ENCODE data around the gene CRACDL.

CRACDL gene

DNA sequence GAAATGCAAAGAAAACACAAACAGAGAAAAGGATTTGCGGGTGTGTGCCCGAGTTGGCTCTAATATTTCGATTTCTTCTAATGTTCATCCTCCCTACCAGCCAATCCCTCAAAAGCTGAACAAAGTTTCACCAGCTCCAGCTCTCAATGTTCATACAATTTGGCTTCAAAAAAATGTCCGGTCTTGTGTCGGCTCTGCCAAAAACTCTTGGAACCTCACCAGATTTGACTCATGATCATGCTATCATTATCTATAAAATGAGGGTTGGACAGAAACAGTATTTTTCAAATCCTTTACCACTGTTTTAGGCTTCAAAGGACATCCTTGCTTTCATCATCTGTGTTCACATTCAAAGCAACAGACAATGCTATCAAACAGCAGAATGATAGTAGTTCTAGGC is 88.2 kb downstream of the CRACDL start:
- DNase-seq = no peak

GRCh38 chr2:98846041-98846440 is 90.0 kb downstream of the CRACDL start:
- no peak for DNase-seq

DNA sequence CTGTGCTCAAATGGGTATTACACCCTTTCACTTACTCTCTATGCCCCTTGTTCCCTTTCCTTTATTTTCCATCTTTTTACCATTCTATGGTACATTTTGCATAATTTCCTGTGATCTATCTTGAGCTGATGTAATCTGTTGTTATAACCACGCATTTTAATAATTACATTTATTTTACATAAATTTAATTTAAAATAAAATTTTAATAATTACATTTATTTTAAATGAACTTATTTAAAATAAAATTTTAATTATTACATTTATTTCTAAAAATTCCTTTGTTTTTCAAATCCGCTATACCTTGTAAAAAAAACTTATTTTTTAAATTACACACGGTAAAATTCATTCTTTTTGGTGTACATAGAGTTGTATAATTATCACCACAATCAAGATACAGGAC is 93.9 kb downstream of the CRACDL start:
- no peak for DNase-seq

DNA sequence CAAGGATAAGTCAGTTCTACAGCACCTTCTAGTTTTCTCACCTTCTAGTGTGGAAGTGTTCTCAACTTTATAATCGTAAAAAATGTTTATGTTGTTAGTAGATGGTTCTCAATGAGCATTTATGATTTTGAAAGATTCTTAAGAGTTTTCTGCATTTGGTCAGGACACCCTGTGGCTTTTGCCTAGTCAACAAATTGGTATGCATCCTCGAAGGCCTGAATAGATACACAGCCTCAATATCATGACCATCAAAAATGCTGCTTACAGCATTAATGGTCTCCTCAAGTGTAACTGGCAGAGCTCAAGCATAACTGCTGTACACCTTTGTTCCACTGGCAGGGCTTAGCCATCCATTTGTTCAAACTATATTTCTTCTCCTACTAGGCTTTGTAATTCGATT is 96.7 kb downstream of the CRACDL start:
- DNase-seq = no peak

DNA sequence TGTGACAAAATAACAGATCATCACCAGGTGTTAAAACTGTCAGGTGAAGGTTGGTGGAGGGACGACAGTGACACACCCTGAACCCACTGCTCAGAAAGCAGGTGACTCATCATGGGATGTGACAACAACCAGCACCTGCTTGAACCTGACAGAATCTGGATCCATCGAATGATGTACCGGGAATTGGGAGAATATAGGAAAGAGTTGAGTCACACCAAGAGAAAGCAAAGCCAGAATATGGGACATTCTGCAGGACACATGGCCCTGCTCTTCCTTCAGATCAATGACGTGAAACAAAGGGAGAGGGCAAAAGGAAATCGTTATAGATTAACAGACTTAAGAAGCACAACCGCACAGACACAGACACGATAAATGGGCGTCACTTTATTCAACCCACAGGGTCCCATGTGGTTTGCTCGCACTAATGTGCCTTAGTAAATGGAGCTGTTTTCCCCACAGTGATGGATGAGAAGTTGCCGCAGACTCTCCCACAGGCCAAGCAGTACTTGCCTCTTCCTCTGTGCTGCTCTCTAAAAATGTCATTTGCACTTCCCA is 100.1 kb downstream of the CRACDL start:
- DNase-seq = no peak

GRCh38 chr2:98833917-98834263 is 102.1 kb downstream of the CRACDL start:
- no peak for DNase-seq

DNA sequence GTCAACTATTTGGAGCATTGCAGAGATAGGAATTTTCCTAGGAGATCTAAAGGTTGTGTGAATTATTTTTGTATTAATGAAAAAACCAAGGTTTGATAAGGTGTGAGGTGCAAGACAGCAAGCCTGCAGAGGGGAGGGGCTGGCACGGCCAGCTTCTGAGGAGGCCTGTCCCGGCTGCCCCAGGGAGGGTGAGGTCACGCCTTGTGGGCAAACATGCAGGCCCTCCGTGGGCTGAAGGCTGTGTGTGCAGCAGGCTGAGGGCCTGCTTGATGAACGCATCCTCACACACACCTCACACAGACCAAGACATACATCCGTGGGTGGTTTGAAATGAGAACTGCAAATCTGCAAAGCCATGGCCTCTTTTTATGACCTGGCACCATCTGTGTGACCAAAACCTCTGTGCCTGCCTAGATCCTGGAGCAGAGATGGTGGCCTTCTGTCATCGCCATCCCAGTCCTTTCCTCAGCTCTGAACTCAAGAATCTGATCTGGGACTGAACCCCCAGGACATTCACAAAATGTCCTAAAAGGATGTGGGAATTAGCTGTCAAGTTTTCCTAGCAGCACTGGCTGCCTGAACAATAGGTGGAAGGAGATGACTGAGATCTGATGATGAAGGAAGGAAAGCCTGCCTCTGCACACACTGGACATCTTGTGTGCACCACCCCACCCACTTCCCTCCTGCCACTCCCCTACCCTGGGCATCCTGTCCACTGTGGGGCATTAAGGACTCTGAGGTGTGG is 102.7 kb downstream of the CRACDL start:
- DNase-seq = no peak

GRCh38 chr2:98832172-98832571 is 103.9 kb downstream of the CRACDL start:
- DNase-seq = no peak

DNA sequence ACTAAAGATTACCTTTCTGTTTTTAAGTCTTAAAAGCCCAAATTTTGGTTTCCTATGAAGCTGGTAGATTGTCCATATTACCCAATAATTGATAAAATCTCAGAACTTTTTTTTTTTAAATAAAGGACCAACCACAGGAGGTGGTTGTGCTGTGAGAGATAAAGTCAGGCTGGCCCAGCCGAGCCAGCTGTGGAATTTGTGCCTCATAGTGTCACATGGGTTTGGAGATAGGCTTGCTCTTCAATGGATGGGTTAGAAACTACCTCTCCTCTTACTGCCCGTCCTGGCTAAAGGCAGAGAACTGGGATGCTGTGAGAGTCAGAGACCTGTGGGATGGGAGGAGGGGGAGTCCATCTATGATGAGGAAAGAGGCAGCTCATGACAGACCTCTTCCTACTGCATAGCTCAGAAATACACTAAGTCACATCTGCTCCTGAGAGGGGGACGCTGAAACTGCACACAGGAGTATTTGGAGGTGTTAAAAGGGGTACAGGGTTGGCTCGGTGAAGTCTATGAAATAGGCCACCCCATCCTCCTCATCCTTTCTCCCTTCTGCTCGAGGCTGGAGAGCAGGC is 105.4 kb downstream of the CRACDL start:
- DNase-seq = no peak

DNA sequence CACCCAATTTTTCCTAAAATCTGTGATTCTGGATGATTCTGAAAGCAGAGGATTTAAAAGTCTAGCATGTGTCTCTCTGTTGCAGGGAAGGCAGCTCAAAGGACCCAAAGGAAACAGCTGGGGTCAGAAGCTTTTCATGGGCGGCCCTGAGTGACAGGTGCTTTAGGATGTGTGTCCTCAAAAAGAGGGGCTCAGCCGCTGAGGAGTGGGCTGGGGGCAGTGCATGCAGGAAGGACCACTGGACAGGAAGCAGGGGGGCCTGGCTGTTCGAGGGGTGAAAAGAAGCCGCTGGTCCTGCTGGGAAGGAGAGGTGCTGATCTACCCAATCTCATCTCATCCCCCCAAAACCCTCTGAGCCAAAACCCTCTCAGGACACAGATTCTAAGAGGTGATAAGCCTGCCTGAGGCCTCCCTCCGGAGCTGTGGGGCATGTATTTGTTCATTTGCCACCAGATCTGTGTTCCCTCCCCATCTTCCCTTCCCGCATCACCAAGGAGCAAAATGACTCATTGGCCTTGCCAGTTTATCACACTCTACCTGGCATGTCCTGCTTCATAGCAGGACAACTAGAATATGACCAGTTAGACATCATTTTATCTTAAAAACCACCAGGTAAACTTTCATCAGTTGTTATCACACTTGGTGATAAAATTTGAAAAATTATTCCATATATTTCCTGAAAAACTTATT is 106.3 kb downstream of the CRACDL start:
- no peak for DNase-seq

GRCh38 chr2:98828793-98829371 is 107.1 kb downstream of the CRACDL start:
- no peak for DNase-seq

DNA sequence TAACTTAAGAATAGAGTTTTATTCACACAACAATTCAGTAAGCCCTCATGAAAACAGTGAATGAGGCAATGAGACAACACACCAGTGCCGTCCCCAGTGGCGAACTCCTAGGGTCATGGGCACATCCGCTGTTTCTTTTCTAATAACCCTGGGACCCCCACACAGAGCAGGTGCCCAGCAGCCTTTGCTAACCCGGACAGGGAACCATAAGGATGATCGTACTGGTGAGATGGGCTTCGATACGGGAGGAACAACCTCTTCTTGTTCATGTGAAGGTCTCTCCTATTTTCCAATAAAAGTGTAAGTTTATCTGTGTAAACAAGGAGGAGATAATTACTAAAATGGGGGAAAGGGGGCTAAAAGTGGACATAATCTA is 107.7 kb downstream of the CRACDL start:
- DNase-seq = no peak

DNA sequence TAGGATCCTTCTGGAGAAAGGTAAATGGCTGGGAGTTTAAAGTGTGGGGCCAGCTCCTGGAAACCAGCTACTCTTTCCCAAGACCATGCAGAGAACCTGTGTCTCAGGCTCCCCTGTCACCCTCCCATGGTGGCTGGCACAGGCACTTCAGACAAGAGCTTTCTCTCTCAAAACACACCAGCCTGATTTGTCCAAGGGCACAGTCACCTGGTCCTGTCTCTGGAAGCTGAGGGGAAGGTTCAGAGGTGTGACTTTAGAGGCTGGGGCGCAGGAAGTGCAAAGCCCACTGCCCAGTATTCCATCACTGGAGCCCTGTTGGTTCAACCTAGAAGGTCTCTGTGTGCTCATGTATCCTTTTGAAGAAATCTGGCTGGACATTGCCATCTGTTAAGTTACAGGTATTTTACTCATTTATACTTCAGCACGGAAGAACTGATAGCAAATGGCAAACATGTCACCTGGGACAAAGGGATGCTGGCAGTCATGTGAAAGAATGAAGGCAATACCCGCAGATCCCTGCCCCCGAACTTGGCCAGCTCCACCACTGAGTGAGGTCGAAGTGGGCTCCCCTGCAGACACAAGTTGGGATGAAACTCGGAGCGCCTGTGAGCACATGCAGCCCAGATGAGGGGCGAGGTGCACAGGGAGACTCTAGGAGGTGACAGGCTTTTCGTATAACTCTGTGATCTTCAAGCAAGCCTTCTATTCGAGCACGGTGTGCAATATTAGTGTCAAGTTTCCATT is 108.2 kb downstream of the CRACDL start:
- DNase-seq = no peak

DNA sequence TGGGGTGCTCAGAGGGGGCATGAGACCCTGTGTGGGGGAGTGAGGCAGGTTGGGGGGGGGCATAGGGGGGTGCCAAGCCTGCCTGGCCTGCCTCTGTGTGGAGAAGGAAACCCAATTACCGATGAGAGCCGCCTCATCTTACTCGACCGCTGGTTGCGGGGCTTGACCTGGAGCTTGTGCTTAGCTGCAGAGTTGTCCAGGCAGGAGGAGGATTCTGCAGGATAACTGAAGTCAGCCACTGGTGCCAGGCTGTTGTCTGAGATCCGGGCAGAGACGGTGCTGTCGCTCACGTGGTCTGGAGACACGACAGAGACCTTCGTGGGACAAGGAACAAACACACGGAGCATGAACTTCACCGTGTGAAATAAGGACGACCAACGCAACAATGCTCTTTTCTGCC is 109.2 kb downstream of the CRACDL start:
- no peak for DNase-seq

DNA sequence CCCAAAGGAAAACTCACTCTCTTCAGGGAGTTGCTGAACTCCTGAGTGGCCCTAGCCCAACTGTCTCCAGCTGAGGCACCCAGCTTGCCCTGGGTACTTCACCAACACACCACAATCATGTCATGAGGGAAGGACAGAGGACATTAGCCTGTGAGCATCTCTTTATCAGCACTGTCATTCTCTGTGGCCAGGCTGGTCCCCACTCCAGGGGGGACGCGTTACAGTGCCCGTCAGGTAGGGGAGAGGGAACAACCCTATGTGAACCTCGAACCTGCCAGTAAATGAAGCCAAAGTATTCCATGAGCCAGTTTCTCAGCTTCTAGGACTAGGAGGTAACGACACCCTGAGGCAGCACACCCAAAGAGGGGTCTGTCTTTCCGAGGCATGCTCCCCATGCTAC is 110.2 kb downstream of the CRACDL start:
- no peak for DNase-seq

DNA sequence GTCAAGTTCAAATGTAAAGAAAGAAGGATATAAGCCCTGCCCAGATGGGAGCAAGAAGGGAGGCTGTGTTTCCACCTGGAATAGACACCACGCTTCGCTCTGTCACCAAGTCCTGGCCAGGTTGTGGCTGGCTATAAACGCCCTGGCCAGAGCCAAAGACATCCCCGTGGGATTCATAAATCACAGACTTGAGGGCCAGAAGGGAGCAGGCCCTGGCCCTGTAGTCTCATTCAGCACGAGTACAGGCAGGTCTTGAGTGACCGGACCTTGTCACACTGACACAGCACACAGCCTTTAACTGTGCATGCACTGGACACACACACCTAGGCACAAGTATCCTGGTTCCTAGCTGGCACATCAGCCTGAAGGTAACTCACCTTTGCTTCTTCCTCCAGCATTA is 110.6 kb downstream of the CRACDL start:
- no peak for DNase-seq

DNA sequence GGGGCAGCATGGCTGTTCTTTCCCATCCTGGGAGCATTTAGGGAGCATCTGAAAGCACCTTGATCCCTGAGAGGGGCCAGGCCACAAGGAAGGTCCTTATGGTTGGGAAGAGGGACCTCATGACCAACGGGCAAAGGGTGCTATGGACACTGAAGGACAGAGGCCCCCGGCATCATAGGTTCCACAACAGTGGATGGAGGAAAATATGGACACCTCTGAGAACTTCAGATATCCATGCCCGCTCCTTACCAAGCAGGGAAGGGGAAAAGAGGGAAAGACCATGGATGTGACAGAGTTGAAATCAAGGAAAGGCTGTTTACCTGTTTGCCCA is 111.0 kb downstream of the CRACDL start:
- no peak for DNase-seq

DNA sequence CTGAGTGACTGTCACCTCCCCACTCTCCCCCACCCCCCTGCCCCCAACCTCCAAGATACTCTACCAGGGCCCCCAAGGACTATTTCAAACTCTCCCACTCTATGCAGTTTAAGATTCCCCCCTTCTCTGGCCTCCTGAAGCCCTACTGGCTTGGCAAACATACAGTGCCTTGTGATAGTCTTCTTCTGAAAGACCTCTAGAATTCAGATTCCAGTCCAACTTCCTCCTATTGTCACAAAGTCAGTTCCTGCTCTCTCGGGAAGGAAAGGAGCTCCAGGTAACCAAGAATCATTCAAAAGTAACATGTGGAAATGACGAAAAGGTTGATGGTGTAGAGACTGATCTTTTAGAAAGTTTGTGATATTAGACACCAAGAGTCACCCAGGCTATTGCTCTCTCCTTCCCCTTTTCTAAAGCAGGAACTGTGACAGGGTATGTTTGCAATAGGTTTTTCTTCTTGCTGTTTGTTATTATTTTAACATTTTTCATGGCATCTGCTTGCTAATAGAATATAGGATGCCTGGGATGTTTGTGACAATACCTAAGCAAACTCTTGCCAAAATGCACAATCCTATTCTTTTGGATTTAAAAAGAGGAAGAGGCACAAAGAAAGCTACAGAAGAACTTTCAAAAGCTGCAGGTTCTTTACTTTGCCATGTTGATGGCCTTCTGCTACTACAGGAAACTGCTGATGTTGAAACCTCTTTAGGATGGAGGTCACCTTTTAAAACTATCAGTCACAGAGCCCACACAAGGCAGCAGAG is 111.6 kb downstream of the CRACDL start:
- no peak for DNase-seq

GRCh38 chr2:98823196-98824170 is 112.5 kb downstream of the CRACDL start:
- DNase-seq = no peak

GRCh38 chr2:98822301-98823164 is 113.5 kb downstream of the CRACDL start:
- DNase-seq = no peak
